GM10847 (cell line): ENCODE measurements around the gene RTN4IP1.

ENCODE experiments used
- POLR2A ChIP-seq: IDR thresholded peaks from 2 replicates; pipeline ENCODE4 v1.6.1; 2011; ENCODE audit not compliant: insufficient read length; ENCODE audit errors: extremely low read depth

RTN4IP1 gene

GRCh38 chr6:106568530-106568929, 60.8 kb downstream of the RTN4IP1 start:
- TF ChIP-seq POLR2A = no peak

- no peak for TF ChIP-seq POLR2A
These were observed 64.8 kb downstream of the RTN4IP1 start for GRCh38 chr6:106564476-106564875.

GRCh38 chr6:106563614-106564013, 65.7 kb downstream of the RTN4IP1 start:
- TF ChIP-seq POLR2A = no peak

DNA sequence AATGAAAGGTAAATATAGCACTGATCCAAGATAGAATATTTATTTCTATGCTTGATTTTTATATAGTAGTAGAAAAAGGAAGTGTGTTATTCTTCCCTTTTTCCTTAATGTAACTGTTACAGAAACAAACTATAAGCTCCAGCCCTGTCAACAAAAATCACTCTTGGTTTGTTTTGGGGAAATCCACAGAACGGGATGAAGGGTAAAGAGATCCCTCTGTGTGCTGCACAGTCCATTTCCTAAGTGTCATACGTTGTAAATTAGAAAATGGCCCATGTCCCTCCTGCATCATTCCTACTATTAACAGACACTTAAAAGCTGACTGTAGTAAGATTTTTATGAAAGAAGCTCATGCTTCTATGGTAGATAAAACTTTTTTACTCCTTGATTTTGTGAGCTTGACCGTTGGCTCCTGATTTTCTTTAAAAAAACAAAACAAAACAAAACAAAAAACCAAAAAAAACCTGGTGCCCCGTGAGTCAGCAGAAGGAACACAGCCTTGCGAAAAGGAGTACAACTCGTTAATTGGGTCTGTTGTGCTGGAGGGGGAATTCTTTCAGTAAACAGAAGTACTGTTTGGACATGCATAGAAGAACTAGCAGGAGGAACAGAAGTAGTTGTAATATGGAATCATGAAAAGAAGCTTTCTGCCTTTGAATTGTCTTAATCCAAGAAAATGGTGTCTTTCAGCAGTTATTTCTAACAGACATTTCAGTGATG, 67.5 kb downstream of the RTN4IP1 start:
- no peak for TF ChIP-seq POLR2A

- no peak for TF ChIP-seq POLR2A
These were observed 68.2 kb downstream of the RTN4IP1 start for GRCh38 chr6:106560996-106561685.

GRCh38 chr6:106558364-106558763, 70.9 kb downstream of the RTN4IP1 start:
- TF ChIP-seq POLR2A = no peak

GRCh38 chr6:106557837-106558236, 71.5 kb downstream of the RTN4IP1 start:
- no peak for TF ChIP-seq POLR2A

GRCh38 chr6:106556368-106556960, 72.8 kb downstream of the RTN4IP1 start:
- no peak for TF ChIP-seq POLR2A

GRCh38 chr6:106555767-106556166, 73.5 kb downstream of the RTN4IP1 start:
- TF ChIP-seq POLR2A = no peak

DNA sequence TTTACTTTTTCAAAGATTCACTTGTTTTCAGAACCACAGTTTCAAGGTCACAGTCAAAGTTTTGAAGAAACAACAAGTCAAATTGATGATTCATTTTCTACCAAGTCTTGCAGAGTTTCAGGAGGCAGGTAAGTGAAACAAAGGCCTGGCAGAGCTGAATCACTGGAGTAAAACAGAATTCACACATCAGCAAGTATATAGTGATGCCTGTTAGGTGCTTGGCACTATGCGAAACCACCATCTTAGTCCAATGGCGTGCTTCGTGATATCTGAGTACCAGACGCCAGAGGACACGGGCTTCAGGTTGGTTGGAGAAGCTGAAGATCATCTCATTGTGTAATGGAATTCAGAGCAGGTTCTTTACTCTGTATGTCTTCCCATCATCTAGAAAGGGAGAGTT, 75.9 kb downstream of the RTN4IP1 start:
- no peak for TF ChIP-seq POLR2A

GRCh38 chr6:106551155-106551554, 78.1 kb downstream of the RTN4IP1 start:
- TF ChIP-seq POLR2A = no peak

DNA sequence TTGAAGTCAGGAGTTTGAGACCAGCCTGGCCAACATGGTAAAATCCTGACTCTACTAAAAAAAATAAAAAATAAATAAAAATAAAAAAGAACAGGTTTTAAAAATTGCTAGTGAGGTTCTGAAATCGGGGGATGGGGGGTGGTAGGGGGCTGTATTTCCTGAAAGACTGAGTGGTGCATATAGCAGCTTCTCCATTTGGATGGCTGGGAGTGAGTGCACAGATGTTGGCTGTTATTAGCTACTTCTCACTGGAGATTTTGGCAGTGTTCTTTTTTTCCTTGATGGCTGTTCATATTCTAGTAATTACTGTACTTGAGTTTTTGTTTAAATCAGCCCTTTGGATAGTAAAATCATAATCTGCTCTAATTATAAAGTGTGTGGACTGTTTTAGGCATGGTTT, 79.8 kb downstream of the RTN4IP1 start:
- TF ChIP-seq POLR2A = no peak

GRCh38 chr6:106547601-106548453, 81.5 kb downstream of the RTN4IP1 start:
- no peak for TF ChIP-seq POLR2A

DNA sequence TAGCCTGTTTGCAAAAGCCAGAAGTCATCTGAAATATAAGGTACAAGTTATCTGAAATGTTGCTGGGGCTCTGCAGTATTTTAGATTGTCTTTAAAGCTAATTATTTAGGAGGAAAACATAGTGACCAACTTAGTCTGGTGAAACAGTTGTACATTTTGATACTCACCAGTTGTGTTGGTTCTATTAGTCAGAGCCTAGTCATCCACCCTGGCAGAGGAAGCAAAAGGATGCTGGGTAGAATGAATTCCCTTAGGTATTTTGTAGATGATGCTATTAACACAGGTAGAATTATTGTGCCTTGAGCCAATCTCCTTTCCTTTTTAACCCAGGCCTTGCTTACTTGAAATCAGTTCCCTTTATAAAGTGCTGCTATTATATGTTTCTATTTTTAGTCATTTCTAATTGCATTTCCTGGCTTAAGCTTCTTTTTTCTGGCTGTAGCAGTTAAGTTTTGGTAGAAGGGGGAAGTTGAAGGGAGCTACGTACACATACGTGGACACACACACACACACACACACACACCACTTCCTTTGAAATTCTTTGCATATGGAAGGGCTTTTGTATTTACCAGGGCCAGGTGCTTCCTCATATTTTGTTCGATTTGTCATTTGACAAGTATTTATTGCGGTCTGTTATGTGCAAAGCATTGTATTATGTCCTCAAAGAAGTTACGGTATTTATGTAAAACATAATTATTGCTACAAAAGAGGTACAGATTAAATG, 82.4 kb downstream of the RTN4IP1 start:
- no peak for TF ChIP-seq POLR2A

DNA sequence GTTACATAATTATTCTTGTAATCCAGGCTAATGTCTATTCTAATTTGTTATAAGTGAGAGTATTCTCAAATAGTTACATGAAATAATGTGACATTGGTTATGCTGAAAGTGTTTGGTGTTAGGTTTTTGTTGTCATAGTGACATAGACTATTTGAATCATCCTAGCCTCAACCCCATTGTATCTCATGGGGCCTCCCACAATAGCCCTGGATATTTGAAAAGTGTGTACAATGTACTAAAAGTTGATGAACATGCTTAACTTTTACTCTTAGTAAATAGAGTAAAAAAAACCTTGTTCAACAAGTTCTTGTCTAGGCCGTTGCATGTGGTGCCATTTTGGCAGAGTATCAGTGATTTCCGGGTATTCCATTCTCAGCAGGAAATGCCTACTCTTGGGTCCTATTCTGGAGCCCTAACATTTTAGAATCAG, 83.0 kb downstream of the RTN4IP1 start:
- TF ChIP-seq POLR2A = no peak
